SK-N-SH (cell line): ENCODE results near the gene TBC1D10B. TPM values are rescaled to one million over a fixed set of nuclear protein-coding genes. Genes with fewer than 3 reads are reported as not detected.

ENCODE experiments used
- CTCF ChIA-PET: fragments of 300-600, 350-600 bp; formaldehyde crosslinking; extraction: SDS; loops from one replicate; lab custom pipeline; 2021; lab: Yijun Ruan, JAX
- POLR2A ChIA-PET: fragments of 350-600 bp; sonication (Branson Sonifier 250); formaldehyde crosslinking; extraction: SDS; loops from one replicate; lab custom pipeline; 2020; ENCODE audit warnings: antibody characterized with exemption, inconsistent platforms; lab: Yijun Ruan, JAX
- DNase-seq: peaks from one replicate; pipeline ENCODE4 v3.0.0; 2012
- H2AFZ ChIP-seq: fragments of 200-600 bp; sonication (generic); 2 replicates; pipeline ENCODE4 v1.8.1; 2016; ENCODE audit warnings: antibody characterized with exemption, mild to moderate bottlenecking, low read depth
- H3F3A ChIP-seq: fragments of 200-600 bp; sonication (generic); replicated peaks from 2 replicates; pipeline ENCODE3; 2016; ENCODE audit warnings: antibody characterized with exemption, mild to moderate bottlenecking; ENCODE audit not compliant: insufficient read depth
- H3K27ac ChIP-seq, 2 experiments: fragments of 200-500 bp in 1 of 2; fragments of 200-600 bp in 1 of 2; sonication (Bioruptor generic) in 1 of 2; sonication (generic), shearing (Covaris generic) in 1 of 2; 2 replicates each; pipeline versions ENCODE4 v1.5.1 to v1.6.1; 2014 to 2016; ENCODE audit warnings: low read depth in 2 of 2, inconsistent platforms in 1 of 2, low read length in 1 of 2, mild to moderate bottlenecking in 1 of 2, mixed read lengths in 1 of 2
- H3K27me3 ChIP-seq: fragments of 200-600 bp; sonication (generic), shearing (Covaris generic); 2 replicates; pipeline ENCODE4 v1.6.1; 2016; ENCODE audit warnings: mixed run types; ENCODE audit not compliant: insufficient read depth
- H3K36me3 ChIP-seq, 2 experiments: fragments of 200-500 bp in 1 of 2; fragments of 200-600 bp in 1 of 2; sonication (Bioruptor generic) in 1 of 2; sonication (generic) in 1 of 2; replicated peaks in 1 of 2; 2 replicates each; pipeline versions ENCODE3 to v1.5.1; 2014 to 2016; ENCODE audit warnings: low read length in 1 of 2, mild to moderate bottlenecking in 1 of 2; ENCODE audit not compliant: insufficient read depth in 2 of 2, control insufficient read depth in 1 of 2
- H3K4me1 ChIP-seq, 2 experiments: fragments of 200-500 bp in 1 of 2; fragments of 200-600 bp in 1 of 2; sonication (Bioruptor generic) in 1 of 2; sonication (generic), shearing (Covaris generic) in 1 of 2; 2 replicates each; pipeline versions ENCODE4 v1.5.1 to v1.6.1; 2014 to 2016; ENCODE audit warnings: low read depth in 1 of 2, low read length in 1 of 2, mixed run types in 1 of 2; ENCODE audit not compliant: insufficient read depth in 2 of 2, control insufficient read depth in 1 of 2
- H3K4me2 ChIP-seq: fragments of 200-600 bp; sonication (generic), shearing (Covaris generic); 2 replicates; pipeline ENCODE4 v1.6.1; 2017; ENCODE audit warnings: mixed run types
- H3K4me3 ChIP-seq, 2 experiments: fragments of 200-500 bp in 1 of 2; fragments of 200-600 bp in 1 of 2; sonication (Bioruptor generic) in 1 of 2; sonication (generic), shearing (Covaris generic) in 1 of 2; 2 replicates each; pipeline versions ENCODE4 v1.5.1 to v1.8.1; 2014 to 2016; ENCODE audit warnings: low read depth in 2 of 2, inconsistent platforms in 1 of 2, low read length in 1 of 2, mild to moderate bottlenecking in 1 of 2, mixed read lengths in 1 of 2, moderate library complexity in 1 of 2
- H3K79me2 ChIP-seq: fragments of 200-600 bp; sonication (generic); 2 replicates; pipeline ENCODE4 v1.8.1; 2017; ENCODE audit warnings: mild to moderate bottlenecking; ENCODE audit not compliant: insufficient read depth
- H3K9ac ChIP-seq: fragments of 200-600 bp; sonication (generic); 2 replicates; pipeline ENCODE4 v1.6.1; 2017; ENCODE audit warnings: mixed run types
- H3K9me2 ChIP-seq: fragments of 200-600 bp; sonication (generic); 2 replicates; pipeline ENCODE4 v1.6.1; 2017; ENCODE audit warnings: mixed run types
- H3K9me3 ChIP-seq: fragments of 200-600 bp; sonication (generic); 2 replicates; pipeline ENCODE4 v1.6.1; 2017; ENCODE audit warnings: mixed run types, mild to moderate bottlenecking, moderate library complexity
- H4K20me1 ChIP-seq: fragments of 200-600 bp; sonication (generic); 2 replicates; pipeline ENCODE4 v1.6.1; 2017; ENCODE audit warnings: mild to moderate bottlenecking, mixed run types; ENCODE audit not compliant: insufficient read depth
- POLR2AphosphoS5 ChIP-seq: IDR thresholded peaks from 2 replicates; pipeline ENCODE4 v1.6.1; 2012; ENCODE audit warnings: low read depth, low read length
- RAD21 ChIP-seq: IDR thresholded peaks from 2 replicates; pipeline ENCODE4 v1.6.1; 2012; ENCODE audit warnings: mild to moderate bottlenecking, low read length
- REST ChIP-seq: IDR thresholded peaks from 2 replicates; pipeline ENCODE4 v1.6.1; 2012; ENCODE audit warnings: mild to moderate bottlenecking, low read depth, low read length, moderate library complexity
- RFX5 ChIP-seq: IDR thresholded peaks from 2 replicates; pipeline ENCODE4 v1.6.1; 2012; ENCODE audit warnings: mild to moderate bottlenecking, improper control_type of control experiment, low read length
- SIN3A ChIP-seq: IDR thresholded peaks from 2 replicates; pipeline ENCODE4 v1.6.1; 2012; ENCODE audit warnings: low read depth, mild to moderate bottlenecking, low read length, moderate library complexity, borderline replicate concordance
- WGBS: methylation state at CpG from one replicate; pipeline ENCODE4 v1.1.6; 2017; ENCODE audit warnings: low lambda C conversion rate; 5-methylcytosine and 5-hydroxymethylcytosine counted together
- polyA plus RNA-seq, 3 experiments: library from polyadenylated mRNA; depleted of rRNA; stranded (reverse); fragments of >200 nt; gene quantifications; 2 replicates each; pipeline ENCODE4 v1.2.3, GENCODE V29; 2012
- TF ChIP-seq, protein P1 (sequence below): fragments of 200-600 bp; sonication (generic); IDR thresholded peaks from 2 replicates; pipeline ENCODE4 v1.6.1; 2017; ENCODE audit warnings: antibody characterized with exemption, mild to moderate bottlenecking, moderate library complexity

Gene TBC1D10B
- polyA plus RNA-seq, 1 of the 3 experiments (the other 2 are of a cell fraction) = 20.5 TPM

DNA sequence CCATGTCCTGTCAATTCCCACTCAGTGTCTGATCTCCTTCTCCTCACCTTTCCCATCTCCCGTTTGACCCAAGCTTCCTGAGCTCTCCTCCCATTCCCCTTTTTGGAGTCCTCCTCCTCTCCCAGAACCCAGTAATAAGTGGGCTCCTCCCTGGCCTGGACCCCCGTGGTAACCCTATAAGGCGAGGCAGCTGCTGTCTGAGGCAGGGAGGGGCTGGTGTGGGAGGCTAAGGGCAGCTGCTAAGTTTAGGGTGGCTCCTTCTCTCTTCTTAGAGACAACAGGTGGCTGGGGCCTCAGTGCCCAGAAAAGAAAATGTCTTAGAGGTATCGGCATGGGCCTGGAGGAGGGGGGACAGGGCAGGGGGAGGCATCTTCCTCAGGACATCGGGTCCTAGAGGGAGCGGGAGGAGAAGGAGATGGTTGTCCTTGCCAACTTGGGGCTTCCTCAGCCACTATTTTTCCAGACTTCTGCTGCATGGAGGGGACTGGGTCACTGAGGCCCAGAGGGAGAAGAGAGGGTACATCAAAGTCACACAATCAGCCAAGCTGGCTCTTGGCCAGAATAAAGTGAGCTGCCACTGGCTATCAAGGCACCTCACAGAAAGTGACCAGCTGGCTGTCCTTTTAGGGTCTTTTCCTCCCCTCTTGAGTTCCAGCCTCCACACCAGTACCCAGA lies 1.9 kb upstream of the TBC1D10B start:
- H3K27me3 ChIP-seq = no peaks in the 10 kb centered on the region
- no peak overlapping the region for H2AFZ ChIP-seq
- WGBS = 88% methylated on average over 6 of the region's 6 CpGs
- H4K20me1 ChIP-seq = peaks cover 25% of the 10 kb centered on the region
- peak overlapping the region in 1 of 2 experiments; percentile 91; a peak in 1 of 4 replicates for H3K27ac ChIP-seq
- no peak overlapping the region for H3K9ac ChIP-seq
- POLR2A ChIA-PET = interaction anchor here (1.8 kb wide), 1 partner anchor 23 kb away, joined by 13 read pairs; the partner anchor contains the start of gene ZNF48
- H3F3A ChIP-seq = peaks cover 4% of the 10 kb centered on the region
- peaks cover 27% of the 10 kb centered on the region for H3K79me2 ChIP-seq
- no peak overlapping the region for H3K4me2 ChIP-seq
- no peak overlapping the region for H3K4me3 ChIP-seq
- no peaks in the 10 kb centered on the region for H3K9me3 ChIP-seq
- DNase-seq = no peak
- no peaks in the 10 kb centered on the region for H3K9me2 ChIP-seq
- H3K36me3 ChIP-seq = no peaks in the 10 kb centered on the region
- TF ChIP-seq, protein P1, sequence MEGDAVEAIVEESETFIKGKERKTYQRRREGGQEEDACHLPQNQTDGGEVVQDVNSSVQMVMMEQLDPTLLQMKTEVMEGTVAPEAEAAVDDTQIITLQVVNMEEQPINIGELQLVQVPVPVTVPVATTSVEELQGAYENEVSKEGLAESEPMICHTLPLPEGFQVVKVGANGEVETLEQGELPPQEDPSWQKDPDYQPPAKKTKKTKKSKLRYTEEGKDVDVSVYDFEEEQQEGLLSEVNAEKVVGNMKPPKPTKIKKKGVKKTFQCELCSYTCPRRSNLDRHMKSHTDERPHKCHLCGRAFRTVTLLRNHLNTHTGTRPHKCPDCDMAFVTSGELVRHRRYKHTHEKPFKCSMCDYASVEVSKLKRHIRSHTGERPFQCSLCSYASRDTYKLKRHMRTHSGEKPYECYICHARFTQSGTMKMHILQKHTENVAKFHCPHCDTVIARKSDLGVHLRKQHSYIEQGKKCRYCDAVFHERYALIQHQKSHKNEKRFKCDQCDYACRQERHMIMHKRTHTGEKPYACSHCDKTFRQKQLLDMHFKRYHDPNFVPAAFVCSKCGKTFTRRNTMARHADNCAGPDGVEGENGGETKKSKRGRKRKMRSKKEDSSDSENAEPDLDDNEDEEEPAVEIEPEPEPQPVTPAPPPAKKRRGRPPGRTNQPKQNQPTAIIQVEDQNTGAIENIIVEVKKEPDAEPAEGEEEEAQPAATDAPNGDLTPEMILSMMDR = no peak
- peaks cover 7 to 38% of the 10 kb centered on the region in 2 experiments for H3K4me1 ChIP-seq
- CTCF ChIA-PET = interaction anchor here (1.3 to 1.8 kb wide), 3 partner anchors 23 to 46 kb away, joined by 5 to 7 read pairs (median 5); partner anchors contain the start of gene ZNF48

DNA sequence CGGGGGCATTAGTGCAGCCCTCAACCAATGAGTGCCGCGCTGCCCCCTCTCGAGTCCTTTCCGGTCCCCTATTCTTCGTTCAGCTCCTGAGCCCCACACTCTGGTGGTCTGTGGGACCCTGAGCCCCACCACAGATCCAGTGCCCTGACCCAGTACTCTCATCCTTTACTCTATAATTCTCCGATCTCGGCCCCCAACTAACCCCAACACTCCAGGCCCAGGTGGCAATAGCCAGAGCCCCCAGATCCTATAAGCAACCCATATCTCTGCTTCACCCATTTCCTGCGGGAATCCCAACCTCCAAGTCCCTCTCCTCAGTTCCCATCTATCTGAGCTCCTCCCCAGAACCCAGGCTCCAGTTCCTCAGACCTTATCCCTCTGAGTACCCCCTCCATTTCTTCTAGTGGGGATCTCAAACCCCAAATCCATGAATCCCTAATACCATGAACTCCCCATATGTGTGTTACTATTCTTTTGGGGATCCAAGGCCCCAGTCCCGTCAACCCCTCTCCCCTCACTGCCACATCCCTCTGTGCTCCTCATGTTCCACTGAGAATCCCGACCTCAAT lies 1.0 kb upstream of the TBC1D10B start:
- CTCF ChIA-PET = interaction anchor here (0.8 to 1.8 kb wide), 6 partner anchors 10 to 47 kb away, joined by 3 to 7 read pairs (median 4); partner anchors contain the start of gene ZNF48
- WGBS = 29% methylated on average over 7 of the region's 11 CpGs

GRCh38 chr16:30369938-30370455 lies 297 bp downstream of the TBC1D10B start:
- peaks cover 49% of the 10 kb centered on the region for H3K79me2 ChIP-seq

More for the DNA sequence above, 1.0 kb upstream of the TBC1D10B start:
- DNase-seq = no peak
- Histone ChIP-seq H3F3A (no peaks in the 10 kb centered on the region), H3K9me2 (no peaks in the 10 kb centered on the region), H3K4me1 (peaks cover 4 to 37% of the 10 kb centered on the region in 2 experiments; a peak in 3 of 4 replicates), H3K36me3 (peaks cover 0 to 3% of the 10 kb centered on the region in 2 experiments), H2AFZ (peak overlapping the region; percentile 63; the same call in 1 of the 2 replicates), H3K27ac (peak overlapping the region; percentile 38 to 91; a peak in 3 of 4 replicates), H3K9ac (peak overlapping the region; percentile 45), H3K4me2 (peak overlapping the region; percentile 81), H3K27me3 (no peaks in the 10 kb centered on the region), H3K9me3 (no peaks in the 10 kb centered on the region), H4K20me1 (peaks cover 32% of the 10 kb centered on the region), H3K79me2 (peaks cover 36% of the 10 kb centered on the region), H3K4me3 (peak overlapping the region; percentile 51 to 63)
- POLR2A ChIA-PET = interaction anchor here (1.2 to 3.4 kb wide), 5 partner anchors 16 to 46 kb away, joined by 4 to 19 read pairs (median 10); partner anchors contain the start of genes CD2BP2, ZNF48 and ZNF771
- TF ChIP-seq RFX5 = no peak

More at GRCh38 chr16:30369938-30370455, 297 bp downstream of the TBC1D10B start:
- Histone ChIP-seq H3K27me3 (no peaks in the 10 kb centered on the region), H3K9me2 (no peaks in the 10 kb centered on the region), H3K9me3 (no peaks in the 10 kb centered on the region)
- DNase-seq = no peak
- TF ChIP-seq POLR2AphosphoS5 (0 out of 2 replicates have a peak, but pooled peaks have one; percentile 42), SIN3A (peak; percentile 51; the same call in 1 of the 2 replicates), RAD21 (no peak), REST (no peak)
- TF ChIP-seq, protein P1 = 0 out of 2 replicates have a peak, but pooled peaks have one; percentile 10
- TF ChIP-seq, all 33 proteins: peak for 3
- Histone ChIP-seq H3K4me3 (peak overlapping the region; percentile 74 to 87), H3F3A (no peaks in the 10 kb centered on the region), H3K4me2 (peak overlapping the region; percentile 97), H3K27ac (peak overlapping the region; percentile 57 to 77; a peak in 3 of 4 replicates), H2AFZ (no peak overlapping the region), H3K36me3 (peaks cover 8 to 9% of the 10 kb centered on the region in 2 experiments), H3K4me1 (peaks cover 4 to 37% of the 10 kb centered on the region in 2 experiments; a peak in 3 of 4 replicates), H4K20me1 (peaks cover 43% of the 10 kb centered on the region), H3K9ac (peak overlapping the region; percentile 80)
- no CpG with 5 or more reads among the region's 76 CpGs for WGBS
- ChIA-PET CTCF (interaction anchor here (1.3 to 1.6 kb wide), 3 partner anchors 10 to 40 kb away, joined by 4 to 7 read pairs (median 5); partner anchors contain the start of gene CD2BP2), POLR2A (interaction anchor here (0.6 to 3.4 kb wide), 5 partner anchors 8 to 39 kb away, joined by 3 to 19 read pairs (median 4); partner anchors contain the start of genes CD2BP2 and ZNF771)
